ENCODE data around the gene JARID2.

Gene JARID2

GRCh38 chr6:15247500-15248450, 1.9 kb downstream of the JARID2 start:
- peak; percentile 72 for DNase-seq

GRCh38 chr6:15248451-15249370, 2.8 kb downstream of the JARID2 start:
- peak; percentile 97 for DNase-seq

- DNase-seq: no peak
Observed at GRCh38 chr6:15249371-15250019, 3.6 kb downstream of the JARID2 start.

GRCh38 chr6:15250187-15251168, 4.6 kb downstream of the JARID2 start:
- DNase-seq: no peak

- no peak for DNase-seq
Observed at GRCh38 chr6:15252195-15252594, 6.3 kb downstream of the JARID2 start.

GRCh38 chr6:15253203-15254022, 7.5 kb downstream of the JARID2 start:
- peak; percentile 43 for DNase-seq

- no peak for DNase-seq
Observed at GRCh38 chr6:15254070-15254975, 8.5 kb downstream of the JARID2 start.

GRCh38 chr6:15255481-15255880, 9.6 kb downstream of the JARID2 start:
- DNase-seq: peak; percentile 32

- peak; percentile 20 for DNase-seq
Observed at GRCh38 chr6:15255909-15256395, 10.1 kb downstream of the JARID2 start.

GRCh38 chr6:15256538-15257271, 10.8 kb downstream of the JARID2 start:
- DNase-seq: no peak

GRCh38 chr6:15257357-15258132, 11.7 kb downstream of the JARID2 start:
- DNase-seq: no peak

GRCh38 chr6:15259766-15260098, 13.9 kb downstream of the JARID2 start:
- DNase-seq: no peak

- DNase-seq: no peak
Observed at GRCh38 chr6:15260099-15260821, 14.4 kb downstream of the JARID2 start.

- DNase-seq: no peak
Observed at GRCh38 chr6:15263780-15264374, 18.0 kb downstream of the JARID2 start.

- DNase-seq: no peak
Observed at GRCh38 chr6:15264412-15264811, 18.5 kb downstream of the JARID2 start.

- DNase-seq: no peak
Observed at GRCh38 chr6:15264902-15265761, 19.3 kb downstream of the JARID2 start.

Measured in stimulated activated CD4-positive, alpha-beta T cell treated with anti-CD3 and anti-CD28 coated beads, Interleukin-15, amount 100 ng/mL, for 24 hours (primary cell).